Activated CD8-positive, alpha-beta T cell treated with anti-CD3 and anti-CD28 coated beads for 36 hours (primary cell): Measurements from ENCODE around the gene RBMS3. TPM values are rescaled to one million over a fixed set of nuclear protein-coding genes. Genes with fewer than 3 reads are reported as not detected.

Experiments
- ATAC-seq: fragments of 200-7000 bp; cut with Tn5 transposase; one replicate; pipeline ENCODE4 v1.10.0; 2021; ENCODE audit warnings: mild to moderate bottlenecking, moderate library complexity
- CTCF ChIA-PET: fragments of 350-600 bp; sonication (Branson Sonifier 250); formaldehyde crosslinking; loops from one replicate; lab custom pipeline; 2021; ENCODE audit warnings: antibody characterized with exemption; lab: Charles Lee
- POLR2A ChIA-PET: fragments of 350-600 bp; sonication (Branson Sonifier 250); formaldehyde crosslinking; loops from one replicate; lab custom pipeline; 2021; ENCODE audit warnings: antibody characterized with exemption; lab: Charles Lee
- DNase-seq: peaks from one replicate; pipeline ENCODE4 v3.0.0-alpha.2; 2020
- H3K27ac Mint-ChIP-seq: one replicate; pipeline ENCODE4 v1.8.0; 2021; ENCODE audit warnings: mild to moderate bottlenecking, mixed read lengths
- H3K27me3 Mint-ChIP-seq: one replicate; pipeline ENCODE4 v1.8.0; 2021; ENCODE audit warnings: mixed read lengths
- H3K36me3 Mint-ChIP-seq: one replicate; pipeline ENCODE4 v1.8.0; 2021; ENCODE audit warnings: low read depth, mixed read lengths
- H3K4me1 Mint-ChIP-seq: one replicate; pipeline ENCODE4 v1.8.0; 2021; ENCODE audit warnings: low read depth, mixed read lengths
- H3K4me3 Mint-ChIP-seq: one replicate; pipeline ENCODE4 v1.8.0; 2021; ENCODE audit warnings: mild to moderate bottlenecking, moderate library complexity, mixed read lengths
- H3K9me3 Mint-ChIP-seq: one replicate; pipeline ENCODE4 v1.8.0; 2021; ENCODE audit warnings: mixed read lengths
- intact Hi-C: fragments of 100-400 bp; cut with micrococcal nuclease; formaldehyde crosslinking; loops from one replicate; pipeline ENCODE4 v1.10.0; 2022
- total RNA-seq, 2 experiments: library from RNA; stranded (reverse); gene quantifications; one replicate each; pipeline ENCODE4 v1.2.3, GENCODE V29; 2021
- TF ChIP-seq, protein P1 (sequence below): fragments of 200-600 bp; IDR thresholded peaks from one replicate; pipeline ENCODE4 v1.8.0; 2022; ENCODE audit warnings: antibody characterized with exemption, mild to moderate bottlenecking

Gene RBMS3
- total RNA-seq, 2 experiments from 2014 or later = 2.3 to 2.8 TPM

DNA sequence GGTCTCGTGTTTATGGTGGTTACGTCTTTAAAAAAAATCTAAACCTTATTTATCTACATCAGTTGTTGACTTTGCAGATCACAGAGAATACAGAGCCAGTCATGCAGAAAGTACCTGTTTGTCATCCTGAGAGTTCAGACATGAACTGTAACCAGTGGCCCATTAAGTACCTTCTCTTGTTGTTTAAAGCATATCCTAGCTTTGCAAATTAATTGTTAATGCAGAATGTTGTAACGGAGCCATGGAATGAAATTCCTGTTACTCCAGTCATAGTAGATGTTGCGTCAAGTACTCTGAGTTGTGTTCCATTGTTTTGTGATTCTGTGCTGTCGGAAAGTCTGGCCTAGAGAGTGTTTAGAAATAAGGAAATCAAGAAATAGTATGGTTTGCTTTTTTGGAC lies 205.2 kb downstream of the RBMS3 start:
- ChIA-PET POLR2A (no interaction called here), CTCF (no interaction called here)
- TF ChIP-seq, protein P1, sequence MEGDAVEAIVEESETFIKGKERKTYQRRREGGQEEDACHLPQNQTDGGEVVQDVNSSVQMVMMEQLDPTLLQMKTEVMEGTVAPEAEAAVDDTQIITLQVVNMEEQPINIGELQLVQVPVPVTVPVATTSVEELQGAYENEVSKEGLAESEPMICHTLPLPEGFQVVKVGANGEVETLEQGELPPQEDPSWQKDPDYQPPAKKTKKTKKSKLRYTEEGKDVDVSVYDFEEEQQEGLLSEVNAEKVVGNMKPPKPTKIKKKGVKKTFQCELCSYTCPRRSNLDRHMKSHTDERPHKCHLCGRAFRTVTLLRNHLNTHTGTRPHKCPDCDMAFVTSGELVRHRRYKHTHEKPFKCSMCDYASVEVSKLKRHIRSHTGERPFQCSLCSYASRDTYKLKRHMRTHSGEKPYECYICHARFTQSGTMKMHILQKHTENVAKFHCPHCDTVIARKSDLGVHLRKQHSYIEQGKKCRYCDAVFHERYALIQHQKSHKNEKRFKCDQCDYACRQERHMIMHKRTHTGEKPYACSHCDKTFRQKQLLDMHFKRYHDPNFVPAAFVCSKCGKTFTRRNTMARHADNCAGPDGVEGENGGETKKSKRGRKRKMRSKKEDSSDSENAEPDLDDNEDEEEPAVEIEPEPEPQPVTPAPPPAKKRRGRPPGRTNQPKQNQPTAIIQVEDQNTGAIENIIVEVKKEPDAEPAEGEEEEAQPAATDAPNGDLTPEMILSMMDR = no peak
- Mint-ChIP-seq H3K4me3 (no peak overlapping the region), H3K27me3 (peaks cover 2% of the 10 kb centered on the region), H3K27ac (no peak overlapping the region), H3K4me1 (no peaks in the 10 kb centered on the region), H3K36me3 (no peaks in the 10 kb centered on the region), H3K9me3 (no peaks in the 10 kb centered on the region)
- ATAC-seq (no peak), DNase-seq (no peak)
- intact Hi-C loops = no loop called here

GRCh38 chr3:29486917-29487316 lies 206.0 kb downstream of the RBMS3 start:
- TF ChIP-seq, protein P1 = no peak
- intact Hi-C loops = no loop called here
- H3K36me3 Mint-ChIP-seq = no peaks in the 10 kb centered on the region
- H3K9me3 Mint-ChIP-seq = peaks cover 1% of the 10 kb centered on the region
- DNase-seq = no peak
- ChIA-PET POLR2A (interaction anchor here (0.6 kb wide), 1 partner anchor 1202 kb away, joined by 3 read pairs; no protein-coding TSS in a partner anchor), CTCF (interaction anchor here (0.6 kb wide), 1 partner anchor 20 kb away, joined by 4 read pairs; no protein-coding TSS in a partner anchor)
- H3K27ac Mint-ChIP-seq = no peak overlapping the region
- no peak for ATAC-seq
- no peaks in the 10 kb centered on the region for H3K4me1 Mint-ChIP-seq
- peaks cover 2% of the 10 kb centered on the region for H3K27me3 Mint-ChIP-seq
- no peak overlapping the region for H3K4me3 Mint-ChIP-seq

- Mint-ChIP-seq H3K36me3 (no peaks in the 10 kb centered on the region), H3K4me3 (no peak overlapping the region), H3K9me3 (peaks cover 1% of the 10 kb centered on the region), H3K27me3 (peaks cover 2% of the 10 kb centered on the region), H3K4me1 (no peaks in the 10 kb centered on the region), H3K27ac (no peak overlapping the region)
- POLR2A ChIA-PET = no interaction called here
- CTCF ChIA-PET = no interaction called here
- TF ChIP-seq, protein P1 = no peak
- no peak for ATAC-seq
- no peak for DNase-seq
- intact Hi-C loops = no loop called here
These were observed 208.1 kb downstream of the RBMS3 start for GRCh38 chr3:29488922-29489321.

DNA sequence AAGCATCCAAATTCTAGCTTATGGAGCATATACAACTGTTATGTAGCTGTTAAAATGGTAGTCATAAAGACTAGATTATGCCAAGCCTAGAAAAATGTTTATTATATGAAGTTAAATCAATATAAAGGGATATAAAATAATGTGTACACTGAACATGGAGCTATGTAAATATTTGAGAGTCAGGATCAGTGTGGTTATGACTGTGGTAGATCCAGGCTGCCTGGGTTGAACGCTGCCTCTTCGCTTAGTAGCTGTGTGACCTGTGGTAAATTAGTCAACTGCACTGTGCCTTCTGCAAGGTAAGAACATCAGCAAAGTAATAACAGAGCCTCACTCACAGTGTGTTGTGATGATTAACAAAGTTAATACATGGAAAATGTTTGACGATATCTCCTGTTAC lies 212.2 kb downstream of the RBMS3 start:
- H3K27me3 Mint-ChIP-seq = peaks cover 2% of the 10 kb centered on the region

DNA sequence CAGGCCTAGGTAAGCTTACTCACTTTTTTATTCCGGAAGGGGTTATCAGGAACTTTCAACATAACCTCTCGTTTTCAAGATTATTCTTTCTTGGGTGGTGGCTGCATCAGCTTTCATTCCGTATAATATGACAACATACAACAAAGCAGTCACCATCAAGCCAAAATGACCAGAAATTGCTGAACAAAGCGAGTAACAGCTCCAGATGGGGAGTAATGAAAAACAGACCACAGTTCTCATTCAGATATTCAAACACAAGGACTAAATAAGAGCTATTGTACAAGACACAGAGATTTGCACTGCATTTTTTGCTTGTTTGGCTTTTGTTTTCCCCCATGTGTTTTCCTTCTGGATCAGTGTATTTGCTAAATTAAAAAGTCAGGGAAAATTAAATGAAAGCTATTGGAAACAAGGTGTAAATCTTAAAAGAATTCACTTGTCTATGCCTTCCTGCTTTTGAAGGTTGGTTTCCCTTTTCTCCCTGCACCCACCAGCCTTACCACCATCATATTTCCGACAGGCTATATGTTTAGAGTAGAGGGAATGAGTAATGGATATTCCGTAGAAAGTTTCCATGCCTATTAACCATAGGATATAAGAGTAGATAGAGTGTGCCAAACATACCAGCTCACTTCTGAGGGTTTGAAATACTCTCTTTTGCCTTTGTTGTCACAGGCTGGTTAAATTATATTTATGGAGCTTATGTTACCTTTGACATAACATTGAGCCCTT lies 213.6 kb downstream of the RBMS3 start:
- H3K27ac Mint-ChIP-seq = no peak overlapping the region
- TF ChIP-seq, protein P1 = no peak
- H3K4me3 Mint-ChIP-seq = no peak overlapping the region
- H3K27me3 Mint-ChIP-seq = no peaks in the 10 kb centered on the region
- intact Hi-C loops = no loop called here
- DNase-seq (no peak), ATAC-seq (no peak)
- H3K4me1 Mint-ChIP-seq = no peaks in the 10 kb centered on the region
- POLR2A ChIA-PET = no interaction called here
- peaks cover 1% of the 10 kb centered on the region for H3K9me3 Mint-ChIP-seq
- CTCF ChIA-PET = no interaction called here
- no peaks in the 10 kb centered on the region for H3K36me3 Mint-ChIP-seq

More for the DNA sequence above, 212.2 kb downstream of the RBMS3 start:
- no peaks in the 10 kb centered on the region for H3K36me3 Mint-ChIP-seq
- ATAC-seq = no peak
- ChIA-PET CTCF (no interaction called here), POLR2A (no interaction called here)
- TF ChIP-seq, protein P1 = no peak
- intact Hi-C loops = no loop called here
- H3K4me3 Mint-ChIP-seq = no peak overlapping the region
- no peak overlapping the region for H3K27ac Mint-ChIP-seq
- peaks cover 1% of the 10 kb centered on the region for H3K9me3 Mint-ChIP-seq
- no peaks in the 10 kb centered on the region for H3K4me1 Mint-ChIP-seq
- DNase-seq = no peak
